ENCODE data around the gene ZBTB17.

The ZBTB17 gene

GRCh38 chr1:15951341-15952153 is 24.4 kb downstream of the ZBTB17 start:
- no peak overlapping the region for H3K27ac ChIP-seq
- TF ChIP-seq ZFX (IDR thresholded peaks at IDR 0.05) = no peak
- TF ChIP-seq CTCF (conservative IDR thresholded peaks at IDR 0.05) = no peak

DNA sequence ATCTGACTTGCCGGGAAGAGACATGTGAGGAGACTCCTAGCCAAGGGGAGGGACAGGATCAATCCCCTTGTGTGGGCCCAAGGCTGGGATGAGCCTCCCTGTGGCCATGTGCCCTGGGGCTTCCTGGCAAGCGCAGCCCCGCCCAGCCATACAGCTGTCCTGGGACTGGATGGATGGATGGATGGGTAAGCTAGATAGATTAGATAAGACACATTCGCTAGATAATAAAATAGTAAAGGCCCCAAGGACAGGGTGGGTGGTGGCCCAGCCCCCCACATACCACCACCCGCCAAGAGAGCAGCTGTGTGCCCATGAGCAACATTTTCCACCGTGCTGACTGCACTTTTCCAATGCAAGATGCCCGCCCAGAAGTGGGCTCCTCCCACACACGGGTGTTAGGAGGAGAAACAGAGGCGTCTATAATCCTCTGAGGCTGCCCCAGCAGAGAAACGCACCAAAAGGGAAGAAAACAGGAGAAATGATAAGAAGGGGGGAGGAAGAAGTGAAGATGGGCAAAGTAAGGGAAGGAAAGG is 25.1 kb downstream of the ZBTB17 start:
- H3K27ac ChIP-seq = no peak overlapping the region
- TF ChIP-seq ZFX (IDR thresholded peaks at IDR 0.05) (no peak), CTCF (conservative IDR thresholded peaks at IDR 0.05) (no peak)

DNA sequence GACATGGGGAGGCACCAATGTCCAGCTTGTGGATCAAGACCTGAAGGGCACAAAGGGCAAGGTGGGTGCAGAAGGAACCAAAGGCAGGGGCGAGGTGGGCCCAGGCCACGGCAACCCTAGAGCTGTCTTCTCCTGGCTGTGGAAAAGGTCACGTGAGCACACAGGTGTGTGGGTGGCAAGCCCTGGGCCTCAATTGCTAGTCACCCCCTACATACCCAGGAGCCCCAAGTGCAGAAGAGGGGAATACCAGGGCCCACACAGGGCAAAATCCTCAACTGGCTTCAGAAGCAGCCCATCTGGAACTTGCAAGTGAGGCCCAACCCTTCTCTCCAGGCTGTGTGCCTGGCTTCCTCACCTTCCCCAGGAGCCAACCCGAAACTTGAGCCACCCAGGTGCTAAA is 25.6 kb downstream of the ZBTB17 start:
- no peak overlapping the region; the same call in 1 of the 2 replicates for H3K27ac ChIP-seq
- TF ChIP-seq CTCF (conservative IDR thresholded peaks at IDR 0.05) (no peak), ZFX (IDR thresholded peaks at IDR 0.05) (no peak)

DNA sequence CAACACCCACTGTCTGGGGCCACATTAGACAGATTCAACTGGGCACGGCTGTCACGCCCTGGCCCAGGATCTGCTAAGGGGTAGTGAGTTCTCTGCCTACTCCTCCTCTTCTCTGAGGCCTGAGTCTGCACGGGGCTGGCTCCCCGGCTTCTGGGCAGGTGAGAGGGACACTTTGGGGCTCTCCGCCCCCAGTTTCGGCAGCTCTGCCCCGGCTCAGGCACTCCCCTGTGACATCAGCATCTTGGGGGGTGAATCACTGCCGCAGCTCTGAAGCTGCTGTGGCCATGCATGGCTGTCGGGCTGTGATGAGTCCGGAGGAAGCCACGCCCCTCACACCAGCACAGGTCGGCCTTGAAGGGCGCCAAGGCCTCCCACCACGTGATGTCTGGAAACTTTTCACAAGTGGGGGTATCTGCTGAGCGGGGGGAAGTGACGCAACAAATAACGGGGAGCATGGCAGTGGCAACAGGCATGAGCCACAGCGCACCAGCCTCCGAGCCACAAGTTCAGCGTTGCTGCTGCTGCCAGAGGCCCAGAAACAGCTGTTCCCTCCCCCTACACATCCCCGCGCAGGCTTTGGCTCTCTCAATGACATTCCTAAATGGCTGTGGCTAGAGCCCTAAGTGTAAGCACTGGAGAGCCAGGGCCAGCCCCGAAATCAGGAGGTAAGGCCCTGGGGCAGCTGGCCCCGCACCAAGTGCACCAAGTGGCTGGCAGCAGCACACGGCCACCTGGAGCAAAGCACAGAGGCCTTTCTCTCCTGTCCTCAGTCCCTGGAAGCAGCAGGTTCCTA is 26.3 kb downstream of the ZBTB17 start:
- no peak for TF ChIP-seq CTCF (conservative IDR thresholded peaks at IDR 0.05)

DNA sequence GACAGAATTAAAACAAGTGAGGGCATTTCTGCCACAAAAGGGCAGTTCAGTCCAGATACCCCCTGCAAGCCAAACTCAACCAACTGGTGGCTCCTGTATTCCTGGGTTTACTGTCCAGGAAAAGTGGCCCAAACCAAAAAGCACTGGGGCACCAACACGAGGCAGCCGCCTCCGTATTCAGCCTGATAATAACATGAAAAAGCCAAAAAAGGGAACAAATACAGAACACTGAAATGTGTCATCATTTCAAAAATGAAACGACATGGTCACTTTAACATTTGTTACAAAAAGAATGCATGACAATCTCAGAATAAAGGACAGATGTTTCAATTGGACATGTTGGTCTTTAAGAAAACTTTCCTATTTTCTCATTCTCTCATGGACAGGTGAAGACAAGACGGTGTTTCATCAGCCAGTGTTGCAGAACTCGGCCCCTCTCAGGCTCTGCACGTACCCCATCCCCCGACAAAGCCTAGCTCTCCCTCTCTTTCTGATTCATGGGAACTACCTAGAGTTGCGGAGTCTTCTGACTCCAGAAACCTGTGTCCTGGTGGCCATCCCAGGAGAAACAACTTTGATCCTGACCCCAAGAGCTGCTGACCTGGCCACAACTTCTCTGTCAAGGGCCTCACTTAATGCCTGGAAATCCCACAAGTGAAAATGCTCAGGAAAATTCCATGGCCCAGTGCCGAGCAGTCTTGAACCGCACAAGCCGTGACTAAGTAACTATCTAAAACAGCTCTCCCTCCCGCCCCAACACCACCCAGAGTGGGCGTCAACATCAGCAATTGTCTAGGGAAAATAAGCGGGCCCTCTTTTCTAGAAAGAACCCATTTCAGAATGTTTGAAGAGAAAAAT is 27.1 kb downstream of the ZBTB17 start:
- H3K27ac ChIP-seq = no peak overlapping the region
- TF ChIP-seq CTCF (conservative IDR thresholded peaks at IDR 0.05) (no peak), ZFX (IDR thresholded peaks at IDR 0.05) (no peak)

More for the DNA sequence above, 26.3 kb downstream of the ZBTB17 start:
- no peak overlapping the region; the same call in 1 of the 2 replicates for H3K27ac ChIP-seq

GRCh38 chr1:15948091-15948591 is 27.8 kb downstream of the ZBTB17 start:
- TF ChIP-seq ZFX (IDR thresholded peaks at IDR 0.05) (no peak), CTCF (conservative IDR thresholded peaks at IDR 0.05) (no peak)
- H3K27ac ChIP-seq = no peak overlapping the region

Measured in C4-2B (cell line).